ENCODE measurements around the gene CSTPP1.

Gene CSTPP1

GRCh38 chr11:47208628-47209027, 272.1 kb downstream of the CSTPP1 start:
- no peak for DNase-seq (ENCODE audit: low read depth)

Measured in EH (cell line).